K562 (cell line): ENCODE measurements around the gene TBC1D16. TPM values are rescaled to one million over a fixed set of nuclear protein-coding genes. Genes with fewer than 3 reads are reported as not detected.
A peak's percentile ranks its signal among the peaks of the same experiment; 100 is the strongest.

Experiments used
- ATAC-seq: fragments of 200-7000 bp; cut with Tn5 transposase; 3 replicates; pipeline ENCODE4 v1.9.1; 2020; ENCODE audit warnings: moderate library complexity
- BruUV-seq: library from RNA; stranded (reverse); fragments of 400-500 nt; replicated peaks from 2 replicates; lab custom pipeline; 2021; lab: Mats Ljungman, UMichigan
- CTCF ChIA-PET: fragments of 300-600 bp; formaldehyde crosslinking; extraction: SDS; loops from one replicate; lab custom pipeline; 2021; ENCODE audit warnings: low intra/inter-chr PET ratio; lab: Yijun Ruan, JAX
- POLR2A ChIA-PET: fragments of 300-600, 350-650 bp; sonication (Branson Sonifier 250); formaldehyde crosslinking; extraction: SDS; loops from one replicate; lab custom pipeline; 2021; ENCODE audit warnings: antibody characterized with exemption, inconsistent platforms; lab: Yijun Ruan, JAX
- DNase-seq, 4 experiments: peaks; one replicate each; pipeline versions ENCODE4 v3.0.0 to v3.0.0-alpha.2; 2011 to 2018; ENCODE audit warnings: low spot score in 3 of 4, mixed read lengths in 3 of 4; ENCODE audit errors: extremely low read depth in 1 of 4
- FAIRE-seq: peaks from 2 replicates; lab custom pipeline; 2011; peaks lifted over from hg19 to GRCh38; lab: Jason Lieb, UNC
- H2AFZ ChIP-seq: 2 replicates; pipeline ENCODE4 v1.6.0; 2011; ENCODE audit warnings: low read depth, low read length, control low read depth, inconsistent platforms
- H3K27ac ChIP-seq: fragments of 200-600 bp; 3 replicates; pipeline ENCODE4 v1.8.0; 2011; ENCODE audit warnings: low read depth, mild to moderate bottlenecking, control low read depth, inconsistent platforms, low read length, moderate library complexity, mixed read lengths; ENCODE audit errors: extremely low read depth
- H3K27me3 ChIP-seq, 2 experiments: fragments of 300-600 bp in 1 of 2; 2 replicates in 1 of 2; 3 replicates in 1 of 2; pipeline versions ENCODE4 v1.6.0 to v1.8.0; 2011; ENCODE audit warnings: inconsistent platforms in 2 of 2, low read length in 2 of 2, mild to moderate bottlenecking in 1 of 2, mixed read lengths in 1 of 2, moderate library complexity in 1 of 2; ENCODE audit not compliant: control insufficient read depth in 2 of 2, insufficient read depth in 2 of 2
- H3K36me3 ChIP-seq: fragments of 300-600 bp; 3 replicates; pipeline ENCODE4 v1.8.0; 2011; ENCODE audit warnings: mild to moderate bottlenecking, low read length, inconsistent platforms; ENCODE audit not compliant: control insufficient read depth, insufficient read depth
- H3K4me1 ChIP-seq, 2 experiments: fragments of 200-600 bp in 1 of 2; replicated peaks in 1 of 2; 2 replicates in 1 of 2; 3 replicates in 1 of 2; pipeline versions ENCODE4 v1.5.1 to v1.8.0; 2011; ENCODE audit warnings: inconsistent platforms in 2 of 2, low read length in 2 of 2, mild to moderate bottlenecking in 1 of 2, mixed read lengths in 1 of 2, moderate library complexity in 1 of 2; ENCODE audit not compliant: control insufficient read depth in 2 of 2, insufficient read depth in 2 of 2
- H3K4me2 ChIP-seq: 2 replicates; pipeline ENCODE4 v1.6.1; 2011; ENCODE audit warnings: low read length, control low read depth, inconsistent platforms, mixed read lengths; ENCODE audit not compliant: insufficient read depth
- H3K4me3 ChIP-seq: fragments of 200-600 bp; sonication (generic), shearing (Covaris generic); 2 replicates; pipeline ENCODE4 v1.5.1; 2016; ENCODE audit warnings: control low read depth, inconsistent platforms
- H3K79me2 ChIP-seq: fragments of 200-600 bp; 3 replicates; pipeline ENCODE4 v1.8.0; 2011; ENCODE audit warnings: low read length, inconsistent platforms; ENCODE audit not compliant: control insufficient read depth, insufficient read depth
- H3K9ac ChIP-seq, 2 experiments: 2 replicates each; pipeline versions ENCODE4 v1.6.0 to v1.6.1; 2011; ENCODE audit warnings: low read depth in 2 of 2, low read length in 2 of 2, control low read depth in 1 of 2, inconsistent platforms in 1 of 2, mild to moderate bottlenecking in 1 of 2, mixed read lengths in 1 of 2; ENCODE audit not compliant: insufficient read depth in 1 of 2
- H3K9me1 ChIP-seq: one replicate; pipeline ENCODE4 v1.6.0; 2011; ENCODE audit warnings: inconsistent platforms, mild to moderate bottlenecking, low read length, moderate library complexity; ENCODE audit not compliant: control insufficient read depth, insufficient read depth
- H3K9me3 ChIP-seq: replicated peaks from 2 replicates; pipeline ENCODE4 v1.5.1; 2011; ENCODE audit warnings: low read depth, low read length, inconsistent platforms; ENCODE audit not compliant: control insufficient read depth, insufficient read depth
- H4K20me1 ChIP-seq: replicated peaks from 2 replicates; pipeline ENCODE4 v1.6.1; 2011; ENCODE audit warnings: low read length, inconsistent platforms, mixed read lengths; ENCODE audit not compliant: control insufficient read depth, insufficient read depth
- BACH1 ChIP-seq: fragments of 200-800 bp; sonication (Bioruptor generic); IDR thresholded peaks from 2 replicates; pipeline ENCODE4 v1.6.1; 2016; ENCODE audit warnings: missing genetic modification characterization, missing compliant biosample characterization
- ELF4 ChIP-seq: fragments of 450-650 bp; formaldehyde crosslinking; IDR thresholded peaks from 2 replicates; pipeline ENCODE4 v1.4.0; 2022; ENCODE audit warnings: missing genetic modification characterization
- GABPB1 ChIP-seq: sonication (generic); formaldehyde crosslinking; IDR thresholded peaks from 2 replicates; pipeline ENCODE4 v1.8.0; 2022; ENCODE audit warnings: mild to moderate bottlenecking, missing genetic modification reagents
- ZNF121 ChIP-seq: sonication (generic); formaldehyde crosslinking; conservative IDR thresholded peaks from 2 replicates; pipeline ENCODE4 v1.8.0; 2022; ENCODE audit warnings: missing genetic modification reagents
- ZNF175 ChIP-seq: fragments of 200-800 bp; sonication (Bioruptor generic); IDR thresholded peaks from 2 replicates; pipeline ENCODE4 v1.6.1; 2016; ENCODE audit warnings: low read depth, mild to moderate bottlenecking, missing genetic modification characterization, missing compliant biosample characterization
- ZNF41 ChIP-seq: fragments of 250-450 bp; sonication (Bioruptor Pico); conservative IDR thresholded peaks from 2 replicates; pipeline ENCODE4 v1.4.0; 2020; ENCODE audit warnings: mild to moderate bottlenecking
- WGBS: fragments of 100-300 bp; shearing (Covaris generic); methylation state at CpG from one replicate; pipeline ENCODE4 v1.1.6; 2016; ENCODE audit warnings: low coverage, mixed read lengths; ENCODE audit not compliant: insufficient coverage; ENCODE audit errors: missing lambda C conversion rate; 5-methylcytosine and 5-hydroxymethylcytosine counted together
- in situ Hi-C: fragments of 300-500 bp; cut with MboI; formaldehyde crosslinking; loops from 4 replicates; pipeline ENCODE4 v1.15.0; 2018; ENCODE audit warnings: inconsistent platforms, mixed read lengths
- intact Hi-C: fragments of 100-400 bp; cut with micrococcal nuclease; formaldehyde crosslinking; loops from 2 replicates; pipeline ENCODE4 v1.14.2; 2022
- polyA plus RNA-seq, 8 experiments: library from polyadenylated mRNA; depleted of rRNA in 4 of 8; stranded (reverse) in 5 of 8; unstranded in 3 of 8; fragments of >200 nt; fragmentation: Nextera tagmentation in 2 of 8; fragmentation: Illumina TruSeq in 1 of 8; extraction: Ambion mirVana in 2 of 8; extraction: Trizol in 1 of 8; gene quantifications; 2 replicates each; pipeline versions ENCODE4 v1.2.1 to v1.2.3, GENCODE V29; 2011 to 2014; ENCODE audit warnings: inconsistent platforms in 1 of 8, missing spikeins in 1 of 8
- total RNA-seq, 7 experiments: library from RNA; depleted of rRNA in 6 of 7; stranded (reverse); fragments of >200 nt in 6 of 7; fragmentation: Illumina TruSeq in 2 of 7; extraction: Trizol in 2 of 7; gene quantifications; 2 replicates each; pipeline versions ENCODE4 v1.2.1 to v1.2.3, GENCODE V29; 2011 to 2021; ENCODE audit warnings: low replicate concordance in 1 of 7
- TF ChIP-seq, protein P1 (sequence below): IDR thresholded peaks from 2 replicates; pipeline ENCODE4 v1.6.1; 2016; ENCODE audit warnings: missing genetic modification characterization, missing compliant biosample characterization
- TF ChIP-seq, protein P2 (sequence below): fragments of 450-650 bp; conservative IDR thresholded peaks from 2 replicates; pipeline ENCODE4 v1.6.1; 2016; ENCODE audit warnings: missing genetic modification characterization, low read depth, mild to moderate bottlenecking, control low read depth, missing compliant biosample characterization

TBC1D16 gene
- total and polyA plus RNA-seq, 9 of the 15 experiments (the other 6 are each of a cell fraction or from before 2014, with no cell fraction given), result 0.01 to 0.20 (median 0.03) TPM; not detected in 1

DNA sequence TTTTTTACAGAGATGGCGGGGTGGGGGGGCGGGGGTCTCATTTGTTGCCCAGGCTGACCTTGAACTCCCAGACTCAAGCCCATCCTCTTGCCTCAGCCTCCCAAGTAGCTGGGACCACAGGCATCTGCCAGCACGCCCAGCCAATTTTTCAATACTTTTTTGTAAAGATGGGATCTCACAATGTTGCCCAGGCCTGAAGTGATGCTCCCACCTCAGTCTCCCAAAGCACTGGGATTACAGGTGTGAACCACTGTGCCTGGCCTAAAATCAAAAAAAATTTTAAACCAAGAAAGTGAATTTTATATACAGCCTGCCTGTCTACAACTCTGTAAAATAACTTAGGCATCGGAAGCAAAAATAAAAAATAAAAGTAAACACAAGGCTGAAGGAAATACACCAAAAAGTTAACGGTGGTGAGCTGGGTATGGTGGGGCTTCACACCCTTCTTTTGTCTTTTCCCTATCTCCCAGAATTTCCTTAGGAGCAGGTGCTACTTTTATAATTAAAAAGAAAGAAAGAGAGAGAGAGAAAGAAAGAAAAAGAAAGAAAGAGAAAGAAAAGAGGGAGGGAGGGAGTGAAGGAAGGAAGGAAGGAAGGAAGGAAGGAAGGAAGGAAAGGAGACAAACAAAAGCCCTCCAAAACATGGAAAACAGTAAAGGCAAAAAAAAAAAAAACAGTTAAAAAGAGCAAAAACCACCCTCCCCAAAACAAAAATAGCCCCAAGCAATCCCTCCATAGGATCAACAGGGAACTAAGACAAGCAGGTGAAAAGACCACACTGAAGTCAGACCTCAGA, 51.4 kb downstream of the TBC1D16 start:
- ATAC-seq (no peak), FAIRE-seq (no peak), DNase-seq (no peak)
- in situ Hi-C loops (no loop called here), intact Hi-C loops (no loop called here)
- peaks cover 4% of the 10 kb centered on the region for H4K20me1 ChIP-seq
- no peaks in the 10 kb centered on the region for H3K9me1 ChIP-seq
- CTCF ChIA-PET, result no interaction called here
- no peaks in the 10 kb centered on the region for H3K36me3 ChIP-seq
- no peak overlapping the region for H2AFZ ChIP-seq
- no peak for TF ChIP-seq GABPB1 (CRISPR knock-in tag)
- no peak for TF ChIP-seq ZNF41 (CRISPR knock-in tag)
- TF ChIP-seq ZNF175 (CRISPR knock-in tag), result no peak
- TF ChIP-seq, protein P1, sequence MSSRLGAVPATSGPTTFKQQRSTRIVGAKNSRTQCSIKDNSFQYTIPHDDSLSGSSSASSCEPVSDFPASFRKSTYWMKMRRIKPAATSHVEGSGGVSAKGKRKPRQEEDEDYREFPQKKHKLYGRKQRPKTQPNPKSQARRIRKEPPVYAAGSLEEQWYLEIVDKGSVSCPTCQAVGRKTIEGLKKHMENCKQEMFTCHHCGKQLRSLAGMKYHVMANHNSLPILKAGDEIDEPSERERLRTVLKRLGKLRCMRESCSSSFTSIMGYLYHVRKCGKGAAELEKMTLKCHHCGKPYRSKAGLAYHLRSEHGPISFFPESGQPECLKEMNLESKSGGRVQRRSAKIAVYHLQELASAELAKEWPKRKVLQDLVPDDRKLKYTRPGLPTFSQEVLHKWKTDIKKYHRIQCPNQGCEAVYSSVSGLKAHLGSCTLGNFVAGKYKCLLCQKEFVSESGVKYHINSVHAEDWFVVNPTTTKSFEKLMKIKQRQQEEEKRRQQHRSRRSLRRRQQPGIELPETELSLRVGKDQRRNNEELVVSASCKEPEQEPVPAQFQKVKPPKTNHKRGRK (tag), result peak; percentile 76
- TF ChIP-seq BACH1 (tag), result no peak
- TF ChIP-seq, protein P2, sequence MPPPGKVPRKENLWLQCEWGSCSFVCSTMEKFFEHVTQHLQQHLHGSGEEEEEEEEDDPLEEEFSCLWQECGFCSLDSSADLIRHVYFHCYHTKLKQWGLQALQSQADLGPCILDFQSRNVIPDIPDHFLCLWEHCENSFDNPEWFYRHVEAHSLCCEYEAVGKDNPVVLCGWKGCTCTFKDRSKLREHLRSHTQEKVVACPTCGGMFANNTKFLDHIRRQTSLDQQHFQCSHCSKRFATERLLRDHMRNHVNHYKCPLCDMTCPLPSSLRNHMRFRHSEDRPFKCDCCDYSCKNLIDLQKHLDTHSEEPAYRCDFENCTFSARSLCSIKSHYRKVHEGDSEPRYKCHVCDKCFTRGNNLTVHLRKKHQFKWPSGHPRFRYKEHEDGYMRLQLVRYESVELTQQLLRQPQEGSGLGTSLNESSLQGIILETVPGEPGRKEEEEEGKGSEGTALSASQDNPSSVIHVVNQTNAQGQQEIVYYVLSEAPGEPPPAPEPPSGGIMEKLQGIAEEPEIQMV (tag), result no peak
- peak; percentile 48 for TF ChIP-seq ZNF121 (CRISPR knock-in tag)
- no peak for TF ChIP-seq ELF4 (CRISPR knock-in tag)
- H3K4me2 ChIP-seq, result no peak overlapping the region
- no TSS peak for BruUV-seq
- H3K79me2 ChIP-seq, result no peaks in the 10 kb centered on the region
- no peaks in the 10 kb centered on the region for H3K9me3 ChIP-seq
- H3K27me3 ChIP-seq, result peaks cover 69 to 90% of the 10 kb centered on the region in 2 experiments
- no peak overlapping the region for H3K9ac ChIP-seq
- H3K4me3 ChIP-seq, result no peak overlapping the region
- peaks cover 0 to 10% of the 10 kb centered on the region in 2 experiments; a peak in 2 of 5 replicates for H3K4me1 ChIP-seq
- no peak overlapping the region for H3K27ac ChIP-seq
- POLR2A ChIA-PET, result interaction anchor here (1.0 kb wide), 1 partner anchor 148 kb away, joined by 3 read pairs; no protein-coding TSS in a partner anchor
- WGBS, result 0% methylated on average over 5 of the region's 5 CpGs
